Measurements from ENCODE around the gene FHIT.

Gene FHIT

GRCh38 chr3:60841355-60841754, 409.9 kb downstream of the FHIT start:
- no peak overlapping the region for H3K4me3 ChIP-seq (ENCODE audit: low read depth, low read length)
- DNase-seq (ENCODE audit: low read depth): peak; percentile 8
- in situ Hi-C loops (cut with HindIII; ENCODE audit: low sequenced_read_pairs): no loop called here
- TF ChIP-seq CTCF (IDR thresholded peaks at IDR 0.05; ENCODE audit: low read depth, low read length, missing control alignments): no peak

- DNase-seq (ENCODE audit: low read depth): no peak
- in situ Hi-C loops (cut with HindIII; ENCODE audit: low sequenced_read_pairs): no loop called here
- no peak for TF ChIP-seq CTCF (IDR thresholded peaks at IDR 0.05; ENCODE audit: low read depth, low read length, missing control alignments)
- no peak overlapping the region for H3K4me3 ChIP-seq (ENCODE audit: low read depth, low read length)
These were observed 412.0 kb downstream of the FHIT start for GRCh38 chr3:60839246-60839645.

- no peak overlapping the region for H3K4me3 ChIP-seq (ENCODE audit: low read depth, low read length)
- DNase-seq (ENCODE audit: low read depth): no peak
- TF ChIP-seq CTCF (IDR thresholded peaks at IDR 0.05; ENCODE audit: low read depth, low read length, missing control alignments): no peak
- in situ Hi-C loops (cut with HindIII; ENCODE audit: low sequenced_read_pairs): no loop called here
These were observed 415.5 kb downstream of the FHIT start for GRCh38 chr3:60835796-60836195.

- in situ Hi-C loops (cut with HindIII; ENCODE audit: low sequenced_read_pairs): no loop called here
- no peak for TF ChIP-seq CTCF (IDR thresholded peaks at IDR 0.05; ENCODE audit: low read depth, low read length, missing control alignments)
- no peak for DNase-seq (ENCODE audit: low read depth)
- H3K4me3 ChIP-seq (ENCODE audit: low read depth, low read length): no peak overlapping the region
These were observed 422.2 kb downstream of the FHIT start for GRCh38 chr3:60829058-60829457.

- no peak overlapping the region for H3K4me3 ChIP-seq (ENCODE audit: low read depth, low read length)
- no peak for DNase-seq (ENCODE audit: low read depth)
- TF ChIP-seq CTCF (IDR thresholded peaks at IDR 0.05; ENCODE audit: low read depth, low read length, missing control alignments): no peak
- in situ Hi-C loops (cut with HindIII; ENCODE audit: low sequenced_read_pairs): no loop called here
These were observed 423.6 kb downstream of the FHIT start for GRCh38 chr3:60827666-60828065.

DNA sequence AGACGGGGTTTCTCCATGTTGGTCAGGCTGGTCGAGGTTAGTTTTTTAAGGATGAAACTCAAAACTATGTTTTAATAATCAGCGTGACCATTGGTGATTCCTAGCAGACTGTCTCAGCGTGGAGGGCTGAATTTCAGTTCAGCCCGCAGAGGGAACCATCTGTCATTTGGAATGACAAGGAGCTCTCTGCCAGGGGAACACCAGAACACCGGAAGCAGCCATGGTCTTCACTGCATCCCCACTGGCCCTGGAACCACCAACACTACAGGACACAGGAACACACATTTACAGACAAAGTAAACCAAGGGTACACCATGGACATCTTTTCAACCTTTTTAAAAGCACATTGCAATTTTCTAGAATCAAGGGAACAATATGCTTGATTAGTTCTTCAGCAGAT, 424.7 kb downstream of the FHIT start:
- DNase-seq (ENCODE audit: low read depth): no peak
- no peak overlapping the region for H3K4me3 ChIP-seq (ENCODE audit: low read depth, low read length)
- in situ Hi-C loops (cut with HindIII; ENCODE audit: low sequenced_read_pairs): no loop called here
- TF ChIP-seq CTCF (IDR thresholded peaks at IDR 0.05; ENCODE audit: low read depth, low read length, missing control alignments): no peak

DNA sequence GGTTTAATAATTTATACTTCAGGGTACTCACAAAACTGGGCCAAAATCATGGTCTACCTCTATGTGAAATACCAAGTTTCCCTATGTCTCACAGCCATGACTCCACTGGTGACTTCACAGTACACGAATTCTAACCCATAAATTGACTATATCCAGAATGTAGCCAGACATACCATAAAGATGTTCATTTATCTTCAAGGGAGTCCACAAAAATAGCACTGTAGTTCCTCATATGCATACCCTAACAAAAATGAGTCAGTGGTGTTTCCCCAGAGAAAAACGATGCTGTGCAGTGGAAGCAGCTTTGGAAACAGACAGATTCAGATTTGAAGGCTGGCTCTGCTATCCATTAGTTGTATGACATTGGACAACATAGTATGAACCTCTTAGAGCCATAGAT, 438.8 kb downstream of the FHIT start:
- no peak for TF ChIP-seq CTCF (IDR thresholded peaks at IDR 0.05; ENCODE audit: low read depth, low read length, missing control alignments)
- DNase-seq (ENCODE audit: low read depth): no peak

More for the DNA sequence above, 438.8 kb downstream of the FHIT start:
- H3K4me3 ChIP-seq (ENCODE audit: low read depth, low read length): no peak overlapping the region
- in situ Hi-C loops (cut with HindIII; ENCODE audit: low sequenced_read_pairs): no loop called here

Measured in astrocyte of the cerebellum (primary cell).